ENCODE measurements around the gene SRGN. TPM values are rescaled to one million over a fixed set of nuclear protein-coding genes. Genes with fewer than 3 reads are reported as not detected.

SRGN gene
- polyA plus RNA-seq, 3 donors: 1,724 to 3,407 (median 1,859) TPM

DNA sequence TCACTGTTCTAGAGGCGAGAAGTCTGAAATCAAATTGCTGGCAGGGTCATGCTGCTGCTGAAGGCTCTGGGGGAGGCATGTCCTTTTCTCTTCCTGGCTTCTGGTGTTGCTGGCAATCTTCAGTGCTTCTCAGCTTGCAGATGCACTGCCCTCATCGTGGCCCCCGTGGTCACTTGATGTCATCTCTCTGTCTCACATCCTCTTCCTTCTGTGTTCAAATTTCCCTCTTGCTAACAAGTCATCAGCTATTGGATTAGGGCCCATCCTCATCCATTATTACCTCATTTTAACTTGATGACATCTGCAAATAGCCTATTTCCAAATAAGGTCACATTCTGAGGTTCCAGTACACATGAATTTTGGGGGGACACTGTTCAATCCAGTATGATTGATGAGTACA is 36.6 kb upstream of the SRGN start:
- H3K36me3 Mint-ChIP-seq: peaks cover 7 to 10% of the 10 kb centered on the region in 2 donors
- H3K4me1 Mint-ChIP-seq: peaks cover 93% of the 10 kb centered on the region
- intact Hi-C loops (cut with micrococcal nuclease): no loop called here
- H3K4me3 ChIP-seq (replicated peaks in 1 of 3; ENCODE audit: low read depth in 2 of 3, low read length in 3 of 3): peak overlapping the region in 1 of 3 experiments; percentile 30
- WGBS (ENCODE audit: insufficient coverage): 20% methylated on average over 3 of the region's 3 CpGs
- H2AFZ ChIP-seq (ENCODE audit: insufficient read depth, low read depth, low read length, poor library complexity, severe bottlenecking): no peak overlapping the region
- H3K9me3 ChIP-seq (replicated peaks in 1 of 2; ENCODE audit: control insufficient read depth in 1 of 2, insufficient read depth in 1 of 2, low read length in 2 of 2): no peaks in the 10 kb centered on the region
- no peaks in the 10 kb centered on the region for H4K20me1 ChIP-seq (ENCODE audit: insufficient read depth, low read length)
- peak overlapping the region; percentile 48 to 54 for H3K4me3 Mint-ChIP-seq
- H3K4me1 ChIP-seq (ENCODE audit: control insufficient read depth in 1 of 2, insufficient read depth in 2 of 2, low read length in 2 of 2): peaks cover 96 to 99% of the 10 kb centered on the region in 2 donors
- peak overlapping the region; percentile 82 to 88 for H3K27ac ChIP-seq (ENCODE audit: low read depth in 1 of 2, low read length in 2 of 2)
- no peaks in the 10 kb centered on the region for H3K27me3 ChIP-seq (ENCODE audit: control insufficient read depth in 2 of 2, insufficient read depth in 2 of 2, low read length in 2 of 2)
- H3K9ac ChIP-seq (ENCODE audit: insufficient read depth, low read length, poor library complexity, severe bottlenecking): no peak overlapping the region
- peaks cover 0 to 7% (median 0%) of the 10 kb centered on the region in 3 donors for H3K27me3 Mint-ChIP-seq (ENCODE audit: low read depth in 3 of 3)
- TF ChIP-seq CTCF (IDR thresholded peaks at IDR 0.05): no peak
- no peaks in the 10 kb centered on the region for H3K36me3 ChIP-seq (replicated peaks in 1 of 2; ENCODE audit: control insufficient read depth in 1 of 2, insufficient read depth in 2 of 2, low read length in 2 of 2)
- DNase-seq: peak; percentile 83 to 95 (median 89)
- H3K9me3 Mint-ChIP-seq: peaks cover 0 to 3% (median 0%) of the 10 kb centered on the region in 7 donors
- H3K27ac Mint-ChIP-seq: peak overlapping the region; percentile 96 to 100 (median 100)
- H3K79me2 ChIP-seq (ENCODE audit: insufficient read depth, low read length): peaks cover 68% of the 10 kb centered on the region
- peak overlapping the region; percentile 43 for H3K4me2 ChIP-seq (replicated peaks; ENCODE audit: extremely low read depth, low read length, poor library complexity, severe bottlenecking)

GRCh38 chr10:69051710-69052487 is 36.0 kb upstream of the SRGN start:
- H3K9me3 ChIP-seq (replicated peaks in 1 of 2; ENCODE audit: control insufficient read depth in 1 of 2, insufficient read depth in 1 of 2, low read length in 2 of 2): no peaks in the 10 kb centered on the region
- peak overlapping the region in 1 of 3 experiments; percentile 18 for H3K4me3 ChIP-seq (replicated peaks in 1 of 3; ENCODE audit: low read depth in 2 of 3, low read length in 3 of 3)
- Mint-ChIP-seq H3K9me3 (peaks cover 0 to 3% (median 0%) of the 10 kb centered on the region in 7 donors), H3K4me1 (peaks cover 93% of the 10 kb centered on the region), H3K4me3 (peak overlapping the region in 1 of 2 donors; percentile 48), H3K36me3 (peaks cover 5 to 10% of the 10 kb centered on the region in 2 donors), H3K27me3 (ENCODE audit: low read depth in 3 of 3) (peaks cover 0 to 7% (median 0%) of the 10 kb centered on the region in 3 donors), H3K27ac (peak overlapping the region; percentile 96 to 100 (median 100))
- 85% methylated on average over 8 of the region's 10 CpGs for WGBS (ENCODE audit: insufficient coverage)
- intact Hi-C loops (cut with micrococcal nuclease): no loop called here
- H3K36me3 ChIP-seq (replicated peaks in 1 of 2; ENCODE audit: control insufficient read depth in 1 of 2, insufficient read depth in 2 of 2, low read length in 2 of 2): no peaks in the 10 kb centered on the region
- no peaks in the 10 kb centered on the region for H4K20me1 ChIP-seq (ENCODE audit: insufficient read depth, low read length)
- TF ChIP-seq CTCF (IDR thresholded peaks at IDR 0.05): no peak
- no peaks in the 10 kb centered on the region for H3K27me3 ChIP-seq (ENCODE audit: control insufficient read depth in 2 of 2, insufficient read depth in 2 of 2, low read length in 2 of 2)
- peak overlapping the region; percentile 15 for H3K4me2 ChIP-seq (replicated peaks; ENCODE audit: extremely low read depth, low read length, poor library complexity, severe bottlenecking)
- H3K27ac ChIP-seq (ENCODE audit: low read depth in 1 of 2, low read length in 2 of 2): peak overlapping the region; percentile 82 to 88
- peak overlapping the region; percentile 11 for H3K9ac ChIP-seq (ENCODE audit: insufficient read depth, low read length, poor library complexity, severe bottlenecking)
- peak in 2 of 3 donors; percentile 74 to 76 for DNase-seq
- peaks cover 69% of the 10 kb centered on the region for H3K79me2 ChIP-seq (ENCODE audit: insufficient read depth, low read length)
- H3K4me1 ChIP-seq (ENCODE audit: control insufficient read depth in 1 of 2, insufficient read depth in 2 of 2, low read length in 2 of 2): peaks cover 96 to 99% of the 10 kb centered on the region in 2 donors
- H2AFZ ChIP-seq (ENCODE audit: insufficient read depth, low read depth, low read length, poor library complexity, severe bottlenecking): no peak overlapping the region

Measured in CD14-positive monocyte (primary cell).